HG02981 (cell line): Measurements from ENCODE around the gene VWF.

Source experiments
- ATAC-seq: cut with Tn5 transposase; IDR thresholded peaks from one replicate; pipeline ENCODE4 v1.9.1; 2021; ENCODE audit warnings: mild to moderate bottlenecking, moderate library complexity; ENCODE audit not compliant: unreplicated experiment

Gene VWF

GRCh38 chr12:6062757-6063735 lies 61.4 kb downstream of the VWF start:
- ATAC-seq, result no peak

GRCh38 chr12:6062395-6062756 lies 62.1 kb downstream of the VWF start:
- no peak for ATAC-seq

- no peak for ATAC-seq
Measured at GRCh38 chr12:6061660-6062059, 62.8 kb downstream of the VWF start.

- no peak for ATAC-seq
Measured at GRCh38 chr12:6059860-6060565, 64.5 kb downstream of the VWF start.

- no peak for ATAC-seq
Measured at GRCh38 chr12:6059221-6059620, 65.2 kb downstream of the VWF start.

- no peak for ATAC-seq
Measured at GRCh38 chr12:6058481-6059161, 65.8 kb downstream of the VWF start.

GRCh38 chr12:6057700-6058099 lies 66.8 kb downstream of the VWF start:
- no peak for ATAC-seq

GRCh38 chr12:6056406-6057240 lies 67.8 kb downstream of the VWF start:
- no peak for ATAC-seq

- no peak for ATAC-seq
Measured at GRCh38 chr12:6053541-6053940, 70.9 kb downstream of the VWF start.

GRCh38 chr12:6052940-6053329 lies 71.5 kb downstream of the VWF start:
- ATAC-seq, result no peak

GRCh38 chr12:6052206-6052939 lies 72.1 kb downstream of the VWF start:
- ATAC-seq, result no peak

GRCh38 chr12:6049992-6050391 lies 74.5 kb downstream of the VWF start:
- no peak for ATAC-seq

- no peak for ATAC-seq
Measured at GRCh38 chr12:6049587-6049986, 74.9 kb downstream of the VWF start.

GRCh38 chr12:6047249-6048237 lies 76.9 kb downstream of the VWF start:
- no peak for ATAC-seq

GRCh38 chr12:6046511-6047180 lies 77.8 kb downstream of the VWF start:
- ATAC-seq, result no peak

- no peak for ATAC-seq
Measured at GRCh38 chr12:6045438-6045837, 79.0 kb downstream of the VWF start.

GRCh38 chr12:6044082-6044481 lies 80.4 kb downstream of the VWF start:
- no peak for ATAC-seq

- ATAC-seq, result no peak
Measured at GRCh38 chr12:6042446-6042845, 82.0 kb downstream of the VWF start.
